HepG2 (cell line): ENCODE results near the gene CHCHD6. TPM values are rescaled to one million over a fixed set of nuclear protein-coding genes. Genes with fewer than 3 reads are reported as not detected.

Experiments
- ATAC-seq: fragments of 200-7000 bp; cut with Tn5 transposase; 3 replicates; pipeline ENCODE4 v1.9.1; 2020; ENCODE audit warnings: mild to moderate bottlenecking, moderate library complexity
- BruUV-seq: library from RNA; stranded (reverse); fragments of 400-500 nt; replicated peaks from 2 replicates; lab custom pipeline; 2021; lab: Mats Ljungman, UMichigan
- CTCF ChIA-PET: fragments of 300-600 bp; formaldehyde crosslinking; extraction: SDS; loops from one replicate; lab custom pipeline; 2021; ENCODE audit warnings: low total read pairs, inconsistent platforms, low intra/inter-chr PET ratio; lab: Yijun Ruan, JAX
- POLR2A ChIA-PET: fragments of 350-600 bp; sonication (Branson Sonifier 250); formaldehyde crosslinking; loops from one replicate; lab custom pipeline; 2020; ENCODE audit warnings: antibody characterized with exemption, inconsistent platforms; lab: Yijun Ruan, JAX
- DNase-seq: peaks from one replicate; pipeline ENCODE4 v3.0.0-alpha.2; 2015; ENCODE audit warnings: low spot score
- FAIRE-seq: peaks from 3 replicates; lab custom pipeline; 2011; peaks lifted over from hg19 to GRCh38; lab: Jason Lieb, UNC
- H2AFZ ChIP-seq: one replicate; pipeline ENCODE4 v1.6.1; 2011; ENCODE audit warnings: low read length, inconsistent platforms
- H3K27ac ChIP-seq: fragments of 300-600 bp; 3 replicates; pipeline ENCODE4 v1.8.0; 2011; ENCODE audit warnings: mixed run types, mild to moderate bottlenecking, mixed read lengths, low read length, inconsistent platforms; ENCODE audit not compliant: insufficient read depth; ENCODE audit errors: extremely low read length
- H3K27me3 ChIP-seq, 2 experiments: fragments of 200-600 bp in 1 of 2; 2 replicates in 1 of 2; 3 replicates in 1 of 2; pipeline versions ENCODE4 v1.6.0 to v1.8.0; 2011; ENCODE audit warnings: low read length in 2 of 2, mild to moderate bottlenecking in 2 of 2, moderate library complexity in 2 of 2, inconsistent platforms in 1 of 2; ENCODE audit not compliant: insufficient read depth in 2 of 2, control insufficient read depth in 1 of 2
- H3K36me3 ChIP-seq, 2 experiments: fragments of 200-600 bp in 1 of 2; replicated peaks in 1 of 2; 2 replicates in 1 of 2; 3 replicates in 1 of 2; pipeline versions ENCODE4 v1.5.1 to v1.8.0; 2011; ENCODE audit warnings: low read length in 2 of 2, inconsistent platforms in 1 of 2; ENCODE audit not compliant: insufficient read depth in 2 of 2, control insufficient read depth in 1 of 2
- H3K4me1 ChIP-seq: 2 replicates; pipeline ENCODE4 v1.5.1; 2012; ENCODE audit warnings: low read length, inconsistent platforms; ENCODE audit not compliant: insufficient read depth
- H3K4me2 ChIP-seq: 2 replicates; pipeline ENCODE4 v1.6.0; 2011; ENCODE audit warnings: low read depth, low read length, inconsistent platforms
- H3K4me3 ChIP-seq, 3 experiments: fragments of 200-600 bp in 1 of 3; sonication (generic), shearing (Covaris generic) in 1 of 3; replicated peaks in 1 of 3; 2 replicates each; pipeline ENCODE4 v1.5.1; 2011 to 2016; ENCODE audit warnings: low read length in 3 of 3, inconsistent platforms in 2 of 3, low read depth in 2 of 3, mild to moderate bottlenecking in 2 of 3, control low read depth in 1 of 3, mixed read lengths in 1 of 3; ENCODE audit not compliant: insufficient read depth in 1 of 3
- H3K79me2 ChIP-seq: one replicate; pipeline ENCODE4 v1.6.1; 2011; ENCODE audit warnings: low read length, inconsistent platforms; ENCODE audit not compliant: insufficient read depth
- H3K9ac ChIP-seq: 2 replicates; pipeline ENCODE4 v1.6.0; 2011; ENCODE audit warnings: mild to moderate bottlenecking, low read depth, low read length, inconsistent platforms; ENCODE audit not compliant: insufficient read depth
- H3K9me3 ChIP-seq: 2 replicates; pipeline ENCODE4 v1.5.1; 2012; ENCODE audit warnings: mild to moderate bottlenecking, low read length
- H4K20me1 ChIP-seq: 2 replicates; pipeline ENCODE4 v1.6.0; 2011; ENCODE audit warnings: inconsistent platforms, mild to moderate bottlenecking, low read length, moderate library complexity; ENCODE audit not compliant: insufficient read depth
- NFKB2 ChIP-seq: sonication (generic); formaldehyde crosslinking; IDR thresholded peaks from 2 replicates; pipeline ENCODE4 v1.4.0; 2020; ENCODE audit warnings: missing genetic modification reagents, borderline replicate concordance
- SP140L ChIP-seq: sonication (generic); formaldehyde crosslinking; IDR thresholded peaks from 2 replicates; pipeline ENCODE4 v1.4.0; 2020; ENCODE audit warnings: missing genetic modification reagents, borderline replicate concordance
- ZFP90 ChIP-seq: sonication (generic); formaldehyde crosslinking; IDR thresholded peaks from 2 replicates; pipeline ENCODE4 v1.8.0; 2022; ENCODE audit warnings: missing genetic modification reagents, mild to moderate bottlenecking, inconsistent platforms, borderline replicate concordance
- ZKSCAN1 ChIP-seq: fragments of 150-350 bp; IDR thresholded peaks from 2 replicates; pipeline ENCODE4 v1.6.1; 2014; ENCODE audit warnings: low read length
- ZNF564 ChIP-seq: sonication (generic); formaldehyde crosslinking; IDR thresholded peaks from 2 replicates; pipeline ENCODE4 v1.8.1; 2023; ENCODE audit warnings: mild to moderate bottlenecking, missing genetic modification reagents
- ZNF644 ChIP-seq: IDR thresholded peaks from 2 replicates; pipeline ENCODE4 v1.6.1; 2016; ENCODE audit warnings: low read depth
- ZSCAN22 ChIP-seq: sonication (generic); formaldehyde crosslinking; IDR thresholded peaks from 2 replicates; pipeline ENCODE4 v1.4.0; 2020; ENCODE audit warnings: mild to moderate bottlenecking, missing genetic modification reagents
- WGBS: methylation state at CpG from one replicate; pipeline ENCODE4 v1.1.6; 2017; ENCODE audit warnings: low lambda C conversion rate; 5-methylcytosine and 5-hydroxymethylcytosine counted together
- in situ Hi-C: cut with HindIII; loops from 2 replicates; pipeline ENCODE4 v1.10.0; 2017; ENCODE audit warnings: low pct_unique_long_range_greater_than_20kb; ENCODE audit not compliant: extremely low pct_ligation_motif_present
- intact Hi-C: fragments of 100-400 bp; cut with micrococcal nuclease; formaldehyde crosslinking; loops from one replicate; pipeline ENCODE4 v1.10.0; 2022; ENCODE audit not compliant: unreplicated experiment
- polyA plus RNA-seq, 8 experiments: library from polyadenylated mRNA; depleted of rRNA in 3 of 8; stranded (reverse) in 7 of 8; unstranded in 1 of 8; fragments of >200 nt; fragmentation: Illumina TruSeq in 4 of 8; extraction: Trizol in 4 of 8; gene quantifications; 2 replicates each; pipeline versions ENCODE4 v1.2.1 to v1.2.3, GENCODE V29; 2011 to 2016; ENCODE audit warnings: low read depth in 4 of 8, missing spikeins in 1 of 8, mixed read lengths in 1 of 8; ENCODE audit not compliant: insufficient read depth in 1 of 8
- total RNA-seq, 5 experiments: library from RNA; depleted of rRNA; stranded (reverse); fragments of >200 nt; fragmentation: Illumina TruSeq; extraction: Trizol; gene quantifications; 2 replicates each; pipeline ENCODE4 v1.2.3, GENCODE V29; 2016; ENCODE audit warnings: low read depth in 1 of 5
- TF ChIP-seq, protein P1 (sequence below): sonication (generic); formaldehyde crosslinking; IDR thresholded peaks from 2 replicates; pipeline ENCODE4 v1.4.0; 2020; ENCODE audit warnings: missing genetic modification reagents
- TF ChIP-seq, protein P2 (sequence below): sonication (generic); formaldehyde crosslinking; IDR thresholded peaks from 2 replicates; pipeline ENCODE4 v1.8.0; 2022; ENCODE audit warnings: mild to moderate bottlenecking, missing genetic modification reagents, moderate library complexity
- TF ChIP-seq, protein P3 (sequence below): sonication (generic); formaldehyde crosslinking; IDR thresholded peaks from 2 replicates; pipeline ENCODE4 v1.4.0; 2020; ENCODE audit warnings: mild to moderate bottlenecking, missing genetic modification reagents

The CHCHD6 gene
- total and polyA plus RNA-seq, 2 of the 13 experiments (the other 11 are each of a cell fraction or from before 2014, with no cell fraction given), result 20.3 to 20.8 TPM

GRCh38 chr3:126773167-126773566 lies 69.1 kb downstream of the CHCHD6 start:
- 97% methylated on average over 5 of the region's 5 CpGs for WGBS
- no peaks in the 10 kb centered on the region for H3K79me2 ChIP-seq
- H3K9me3 ChIP-seq, result no peaks in the 10 kb centered on the region
- H3K4me2 ChIP-seq, result no peak overlapping the region
- H2AFZ ChIP-seq, result no peak overlapping the region
- H3K27ac ChIP-seq, result no peak overlapping the region
- POLR2A ChIA-PET, result no interaction called here
- H3K9ac ChIP-seq, result no peak overlapping the region
- no TSS peak for BruUV-seq
- H3K27me3 ChIP-seq, result no peaks in the 10 kb centered on the region
- in situ Hi-C loops, result no loop called here
- H3K4me3 ChIP-seq, result no peak overlapping the region
- no peaks in the 10 kb centered on the region for H3K4me1 ChIP-seq
- CTCF ChIA-PET, result no interaction called here
- H3K36me3 ChIP-seq, result no peaks in the 10 kb centered on the region
- DNase-seq (no peak), FAIRE-seq (no peak), ATAC-seq (no peak)
- intact Hi-C loops, result no loop called here
- no peaks in the 10 kb centered on the region for H4K20me1 ChIP-seq
- TF ChIP-seq, protein P1, sequence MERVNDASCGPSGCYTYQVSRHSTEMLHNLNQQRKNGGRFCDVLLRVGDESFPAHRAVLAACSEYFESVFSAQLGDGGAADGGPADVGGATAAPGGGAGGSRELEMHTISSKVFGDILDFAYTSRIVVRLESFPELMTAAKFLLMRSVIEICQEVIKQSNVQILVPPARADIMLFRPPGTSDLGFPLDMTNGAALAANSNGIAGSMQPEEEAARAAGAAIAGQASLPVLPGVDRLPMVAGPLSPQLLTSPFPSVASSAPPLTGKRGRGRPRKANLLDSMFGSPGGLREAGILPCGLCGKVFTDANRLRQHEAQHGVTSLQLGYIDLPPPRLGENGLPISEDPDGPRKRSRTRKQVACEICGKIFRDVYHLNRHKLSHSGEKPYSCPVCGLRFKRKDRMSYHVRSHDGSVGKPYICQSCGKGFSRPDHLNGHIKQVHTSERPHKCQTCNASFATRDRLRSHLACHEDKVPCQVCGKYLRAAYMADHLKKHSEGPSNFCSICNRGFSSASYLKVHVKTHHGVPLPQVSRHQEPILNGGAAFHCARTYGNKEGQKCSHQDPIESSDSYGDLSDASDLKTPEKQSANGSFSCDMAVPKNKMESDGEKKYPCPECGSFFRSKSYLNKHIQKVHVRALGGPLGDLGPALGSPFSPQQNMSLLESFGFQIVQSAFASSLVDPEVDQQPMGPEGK (CRISPR knock-in tag), result no peak
- TF ChIP-seq ZKSCAN1 (no peak), ZFP90 (no peak), SP140L (CRISPR knock-in tag) (no peak), ZNF644 (CRISPR knock-in tag) (no peak), NFKB2 (CRISPR knock-in tag) (no peak), ZNF564 (no peak), ZSCAN22 (CRISPR knock-in tag) (no peak)
- TF ChIP-seq, protein P2, sequence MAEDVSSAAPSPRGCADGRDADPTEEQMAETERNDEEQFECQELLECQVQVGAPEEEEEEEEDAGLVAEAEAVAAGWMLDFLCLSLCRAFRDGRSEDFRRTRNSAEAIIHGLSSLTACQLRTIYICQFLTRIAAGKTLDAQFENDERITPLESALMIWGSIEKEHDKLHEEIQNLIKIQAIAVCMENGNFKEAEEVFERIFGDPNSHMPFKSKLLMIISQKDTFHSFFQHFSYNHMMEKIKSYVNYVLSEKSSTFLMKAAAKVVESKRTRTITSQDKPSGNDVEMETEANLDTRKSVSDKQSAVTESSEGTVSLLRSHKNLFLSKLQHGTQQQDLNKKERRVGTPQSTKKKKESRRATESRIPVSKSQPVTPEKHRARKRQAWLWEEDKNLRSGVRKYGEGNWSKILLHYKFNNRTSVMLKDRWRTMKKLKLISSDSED (CRISPR knock-in tag), result no peak
- TF ChIP-seq, protein P3, sequence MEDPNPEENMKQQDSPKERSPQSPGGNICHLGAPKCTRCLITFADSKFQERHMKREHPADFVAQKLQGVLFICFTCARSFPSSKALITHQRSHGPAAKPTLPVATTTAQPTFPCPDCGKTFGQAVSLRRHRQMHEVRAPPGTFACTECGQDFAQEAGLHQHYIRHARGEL, result no peak
